DOHH2 (cell line): ENCODE measurements around the gene TRAP1.

Experiments used
- H3F3A ChIP-seq: fragments of 200-600 bp; sonication (generic), shearing (Covaris generic); 2 replicates; pipeline ENCODE4 v1.6.0; 2016; ENCODE audit warnings: antibody characterized with exemption, mild to moderate bottlenecking; ENCODE audit not compliant: control insufficient read depth, insufficient read depth
- H3K27ac ChIP-seq: fragments of 200-600 bp; sonication (generic); 2 replicates; pipeline ENCODE4 v1.5.1; 2014; ENCODE audit warnings: low read depth, mild to moderate bottlenecking, low read length, moderate library complexity
- H3K27me3 ChIP-seq: fragments of 200-600 bp; sonication (generic); 2 replicates; pipeline ENCODE4 v1.6.1; 2014; ENCODE audit warnings: mild to moderate bottlenecking, low read length, mixed read lengths; ENCODE audit not compliant: control insufficient read depth
- H3K36me3 ChIP-seq: fragments of 200-600 bp; sonication (generic); 2 replicates; pipeline ENCODE4 v1.6.1; 2014; ENCODE audit warnings: mild to moderate bottlenecking, low read length, moderate library complexity, mixed read lengths; ENCODE audit not compliant: control insufficient read depth
- H3K4me1 ChIP-seq: fragments of 200-600 bp; sonication (generic); 2 replicates; pipeline ENCODE4 v1.6.1; 2014; ENCODE audit warnings: mild to moderate bottlenecking, low read length, mixed read lengths; ENCODE audit not compliant: control insufficient read depth
- H3K4me2 ChIP-seq: fragments of 200-600 bp; sonication (generic); 2 replicates; pipeline ENCODE4 v1.6.0; 2014; ENCODE audit warnings: mild to moderate bottlenecking, low read length, moderate library complexity
- H3K4me3 ChIP-seq: fragments of 200-600 bp; sonication (generic); 2 replicates; pipeline ENCODE4 v1.5.1; 2014; ENCODE audit warnings: mild to moderate bottlenecking, low read length, mixed read lengths
- H3K79me2 ChIP-seq: fragments of 200-600 bp; sonication (generic); 2 replicates; pipeline ENCODE4 v1.6.1; 2014; ENCODE audit warnings: mild to moderate bottlenecking, low read length, mixed read lengths; ENCODE audit not compliant: control insufficient read depth
- H3K9me2 ChIP-seq: fragments of 200-600 bp; sonication (generic); replicated peaks from 2 replicates; pipeline ENCODE4 v1.6.1; 2014; ENCODE audit warnings: mild to moderate bottlenecking, low read length, mixed read lengths; ENCODE audit not compliant: control insufficient read depth
- H3K9me3 ChIP-seq: fragments of 200-600 bp; sonication (generic); 2 replicates; pipeline ENCODE4 v1.6.1; 2014; ENCODE audit warnings: antibody characterized with exemption, low read length, mixed read lengths; ENCODE audit not compliant: control insufficient read depth, insufficient read depth
- H4K20me1 ChIP-seq: fragments of 200-600 bp; sonication (generic); 2 replicates; pipeline ENCODE4 v1.6.0; 2014; ENCODE audit warnings: low read depth, mild to moderate bottlenecking, antibody characterized with exemption, low read length, moderate library complexity; ENCODE audit not compliant: control insufficient read depth, insufficient read depth
- CTCF ChIP-seq: fragments of 200-600 bp; sonication (generic); IDR thresholded peaks from one replicate; pipeline ENCODE4 v1.5.1; 2014; ENCODE audit warnings: antibody characterized with exemption, mild to moderate bottlenecking, low read depth, low read length; ENCODE audit not compliant: poor library complexity, severe bottlenecking
- EZH2phosphoT487 ChIP-seq: fragments of 200-600 bp; sonication (generic); IDR thresholded peaks from 2 replicates; pipeline ENCODE4 v1.6.1; 2017; ENCODE audit warnings: borderline replicate concordance, mild to moderate bottlenecking, antibody characterized with exemption, low read length, moderate library complexity, mixed read lengths

Gene TRAP1

GRCh38 chr16:3664187-3664896, 53.0 kb downstream of the TRAP1 start:
- H3K36me3 ChIP-seq, result peaks cover 88% of the 10 kb centered on the region
- H3K27me3 ChIP-seq, result no peaks in the 10 kb centered on the region
- no peak overlapping the region for H3K4me2 ChIP-seq
- H3K9me2 ChIP-seq, result no peaks in the 10 kb centered on the region
- no peaks in the 10 kb centered on the region; the same call in 1 of the 2 replicates for H4K20me1 ChIP-seq
- no peak for TF ChIP-seq CTCF
- no peak for TF ChIP-seq EZH2phosphoT487
- no peaks in the 10 kb centered on the region for H3K4me1 ChIP-seq
- H3K9me3 ChIP-seq, result no peaks in the 10 kb centered on the region
- no peaks in the 10 kb centered on the region for H3K79me2 ChIP-seq
- no peak overlapping the region for H3K27ac ChIP-seq
- no peak overlapping the region for H3K4me3 ChIP-seq
- H3F3A ChIP-seq, result peaks cover 30% of the 10 kb centered on the region

- H3K79me2 ChIP-seq, result no peaks in the 10 kb centered on the region
- no peaks in the 10 kb centered on the region for H3K4me1 ChIP-seq
- H3K9me3 ChIP-seq, result no peaks in the 10 kb centered on the region
- H3K4me2 ChIP-seq, result no peak overlapping the region
- H3K36me3 ChIP-seq, result peaks cover 94% of the 10 kb centered on the region
- TF ChIP-seq CTCF (no peak), EZH2phosphoT487 (no peak)
- H3K4me3 ChIP-seq, result no peak overlapping the region
- H4K20me1 ChIP-seq, result no peaks in the 10 kb centered on the region; the same call in 1 of the 2 replicates
- H3F3A ChIP-seq, result peaks cover 37% of the 10 kb centered on the region
- H3K9me2 ChIP-seq, result no peaks in the 10 kb centered on the region
- no peak overlapping the region for H3K27ac ChIP-seq
- H3K27me3 ChIP-seq, result no peaks in the 10 kb centered on the region
Measured at GRCh38 chr16:3662601-3663000, 54.7 kb downstream of the TRAP1 start.

- Histone ChIP-seq H3K9me2 (no peaks in the 10 kb centered on the region), H3K4me2 (no peak overlapping the region), H3K4me3 (no peak overlapping the region), H3K36me3 (peaks cover 97% of the 10 kb centered on the region), H3F3A (peaks cover 36% of the 10 kb centered on the region), H3K27me3 (no peaks in the 10 kb centered on the region), H4K20me1 (no peaks in the 10 kb centered on the region; the same call in 1 of the 2 replicates), H3K9me3 (no peaks in the 10 kb centered on the region), H3K4me1 (no peaks in the 10 kb centered on the region), H3K27ac (no peak overlapping the region), H3K79me2 (no peaks in the 10 kb centered on the region)
- TF ChIP-seq EZH2phosphoT487 (no peak), CTCF (no peak)
Measured at GRCh38 chr16:3661922-3662321, 55.4 kb downstream of the TRAP1 start.
